ENCODE measurements around the gene ZNF140. TPM values are rescaled to one million over a fixed set of nuclear protein-coding genes. Genes with fewer than 3 reads are reported as not detected.

Gene ZNF140
- total and polyA plus RNA-seq, 2 donors (not counting 3 experiments of a cell fraction or from before 2014, with no cell fraction given), result 8.9 to 11.9 TPM

DNA sequence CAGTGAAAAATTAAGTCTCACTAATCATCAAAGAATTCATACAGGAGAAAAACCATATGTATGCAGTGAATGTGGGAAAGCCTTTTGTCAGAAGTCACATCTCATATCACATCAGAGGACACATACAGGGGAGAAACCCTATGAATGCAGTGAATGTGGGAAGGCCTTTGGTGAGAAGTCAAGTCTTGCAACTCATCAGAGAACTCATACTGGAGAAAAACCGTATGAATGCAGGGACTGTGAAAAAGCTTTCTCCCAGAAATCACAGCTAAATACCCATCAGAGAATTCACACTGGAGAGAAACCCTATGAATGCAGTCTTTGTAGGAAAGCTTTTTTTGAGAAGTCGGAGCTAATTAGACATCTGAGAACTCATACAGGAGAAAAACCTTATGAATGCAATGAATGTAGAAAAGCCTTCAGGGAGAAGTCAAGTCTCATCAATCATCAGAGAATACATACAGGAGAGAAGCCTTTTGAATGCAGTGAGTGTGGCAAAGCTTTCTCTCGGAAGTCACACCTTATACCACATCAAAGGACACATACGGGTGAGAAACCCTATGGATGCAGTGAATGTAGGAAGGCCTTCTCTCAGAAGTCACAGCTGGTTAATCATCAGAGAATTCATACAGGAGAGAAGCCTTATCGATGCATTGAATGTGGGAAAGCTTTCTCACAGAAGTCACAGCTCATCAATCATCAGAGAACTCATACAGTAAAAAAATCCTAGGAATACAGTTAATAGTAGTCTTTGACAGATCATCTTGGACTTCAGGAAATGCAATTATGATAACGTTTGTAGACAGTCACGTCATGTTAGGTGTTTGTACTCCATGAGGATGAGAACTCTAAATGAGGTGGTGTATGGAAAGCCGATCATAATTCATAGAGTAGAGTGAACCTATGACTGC lies 22.3 kb upstream of the ZNF140 start:
- Histone ChIP-seq H3K79me2 (ENCODE audit: control insufficient read depth, insufficient read depth, low read length) (no peaks in the 10 kb centered on the region), H3K9me1 (replicated peaks; ENCODE audit: control insufficient read depth, extremely low read depth, insufficient read depth, low read length) (no peaks in the 10 kb centered on the region), H2AFZ (ENCODE audit: low read depth, low read length) (no peak overlapping the region), H3K9ac (replicated peaks; ENCODE audit: extremely low read depth, insufficient read depth, low read length) (no peak overlapping the region), H3K27me3 (ENCODE audit: control insufficient read depth in 2 of 2, insufficient read depth in 2 of 2, low read length in 2 of 2) (no peaks in the 10 kb centered on the region), H3K4me1 (ENCODE audit: control insufficient read depth, extremely low read depth, insufficient read depth, low read length) (no peaks in the 10 kb centered on the region), H3K4me3 (replicated peaks in 1 of 3; ENCODE audit: insufficient read depth in 1 of 3, low read depth in 1 of 3, low read length in 3 of 3) (no peak overlapping the region), H4K20me1 (replicated peaks; ENCODE audit: control insufficient read depth, extremely low read depth, insufficient read depth, low read length) (no peaks in the 10 kb centered on the region), H3K36me3 (ENCODE audit: control insufficient read depth in 2 of 2, extremely low read depth in 1 of 2, insufficient read depth in 2 of 2, low read length in 2 of 2) (peaks cover 5 to 8% of the 10 kb centered on the region in 2 experiments), H3K27ac (ENCODE audit: insufficient read depth, low read depth, low read length) (no peak overlapping the region), H3K4me2 (ENCODE audit: insufficient read depth, low read length) (no peak overlapping the region), H3K9me3 (replicated peaks; ENCODE audit: control insufficient read depth, insufficient read depth, low read length) (peaks cover 48% of the 10 kb centered on the region)
- intact Hi-C loops (cut with micrococcal nuclease) (no loop called here), dilution Hi-C loops (cut with MboI; ENCODE audit: extremely low pct_ligation_motif_present, low sequenced_read_pairs) (no loop called here)
- FAIRE-seq, result no peak
- BruUV-seq (replicated peaks), result no TSS peak
- ChIA-PET CTCF (no interaction called here), POLR2A (no interaction called here)
- TF ChIP-seq POLR2A (IDR thresholded peaks at IDR 0.05; ENCODE audit: low read depth, low read length) (no peak), EZH2 (IDR thresholded peaks at IDR 0.05; ENCODE audit: borderline replicate concordance, low read depth, low read length, severe bottlenecking) (no peak)
- peak; percentile 6 for DNase-seq (ENCODE audit: low read depth, low spot score)

DNA sequence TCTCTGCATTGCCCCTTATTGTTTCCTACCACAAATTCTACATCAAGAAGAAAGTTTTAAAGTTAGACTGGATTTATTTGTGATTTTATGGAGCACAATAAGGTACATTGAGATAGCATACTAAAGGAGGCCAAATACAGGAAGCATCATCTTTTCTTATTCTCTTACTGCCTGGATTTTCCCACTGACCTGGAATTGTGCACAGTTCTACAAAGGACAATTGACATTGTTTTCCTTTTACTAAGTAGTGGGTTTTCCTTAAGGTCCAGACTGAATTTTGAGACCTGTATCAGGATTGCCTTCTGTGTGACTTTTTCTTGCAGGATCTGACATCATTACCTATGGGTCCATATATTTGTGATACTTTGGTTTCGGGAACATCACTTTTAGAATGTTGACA lies 18.8 kb upstream of the ZNF140 start:
- Histone ChIP-seq H2AFZ (ENCODE audit: low read depth, low read length) (no peak overlapping the region), H3K9me1 (replicated peaks; ENCODE audit: control insufficient read depth, extremely low read depth, insufficient read depth, low read length) (no peaks in the 10 kb centered on the region), H3K9ac (replicated peaks; ENCODE audit: extremely low read depth, insufficient read depth, low read length) (no peak overlapping the region), H3K79me2 (ENCODE audit: control insufficient read depth, insufficient read depth, low read length) (no peaks in the 10 kb centered on the region), H3K27me3 (ENCODE audit: control insufficient read depth in 2 of 2, insufficient read depth in 2 of 2, low read length in 2 of 2) (no peaks in the 10 kb centered on the region), H3K4me1 (ENCODE audit: control insufficient read depth, extremely low read depth, insufficient read depth, low read length) (no peaks in the 10 kb centered on the region), H3K4me2 (ENCODE audit: insufficient read depth, low read length) (no peak overlapping the region), H3K36me3 (ENCODE audit: control insufficient read depth in 2 of 2, extremely low read depth in 1 of 2, insufficient read depth in 2 of 2, low read length in 2 of 2) (peaks cover 3% of the 10 kb centered on the region in 2 experiments), H3K9me3 (replicated peaks; ENCODE audit: control insufficient read depth, insufficient read depth, low read length) (peaks cover 46% of the 10 kb centered on the region), H3K4me3 (replicated peaks in 1 of 3; ENCODE audit: insufficient read depth in 1 of 3, low read depth in 1 of 3, low read length in 3 of 3) (no peak overlapping the region), H3K27ac (ENCODE audit: insufficient read depth, low read depth, low read length) (no peak overlapping the region), H4K20me1 (replicated peaks; ENCODE audit: control insufficient read depth, extremely low read depth, insufficient read depth, low read length) (no peaks in the 10 kb centered on the region)
- TF ChIP-seq FOS (IDR thresholded peaks at IDR 0.05; ENCODE audit: borderline replicate concordance, insufficient read depth, low read length), result no peak
- no peak for TF ChIP-seq GATA2 (IDR thresholded peaks at IDR 0.05; ENCODE audit: insufficient read depth, insufficient read length, low read depth, low read length)
- no peak for TF ChIP-seq POLR2A (IDR thresholded peaks at IDR 0.05; ENCODE audit: low read depth, low read length)
- TF ChIP-seq, protein P1, sequence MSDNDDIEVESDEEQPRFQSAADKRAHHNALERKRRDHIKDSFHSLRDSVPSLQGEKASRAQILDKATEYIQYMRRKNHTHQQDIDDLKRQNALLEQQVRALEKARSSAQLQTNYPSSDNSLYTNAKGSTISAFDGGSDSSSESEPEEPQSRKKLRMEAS (IDR thresholded peaks at IDR 0.05; ENCODE audit: insufficient read depth, insufficient read length), result no peak
- TF ChIP-seq EZH2 (IDR thresholded peaks at IDR 0.05; ENCODE audit: borderline replicate concordance, low read depth, low read length, severe bottlenecking), result no peak
- TF ChIP-seq, protein P2, sequence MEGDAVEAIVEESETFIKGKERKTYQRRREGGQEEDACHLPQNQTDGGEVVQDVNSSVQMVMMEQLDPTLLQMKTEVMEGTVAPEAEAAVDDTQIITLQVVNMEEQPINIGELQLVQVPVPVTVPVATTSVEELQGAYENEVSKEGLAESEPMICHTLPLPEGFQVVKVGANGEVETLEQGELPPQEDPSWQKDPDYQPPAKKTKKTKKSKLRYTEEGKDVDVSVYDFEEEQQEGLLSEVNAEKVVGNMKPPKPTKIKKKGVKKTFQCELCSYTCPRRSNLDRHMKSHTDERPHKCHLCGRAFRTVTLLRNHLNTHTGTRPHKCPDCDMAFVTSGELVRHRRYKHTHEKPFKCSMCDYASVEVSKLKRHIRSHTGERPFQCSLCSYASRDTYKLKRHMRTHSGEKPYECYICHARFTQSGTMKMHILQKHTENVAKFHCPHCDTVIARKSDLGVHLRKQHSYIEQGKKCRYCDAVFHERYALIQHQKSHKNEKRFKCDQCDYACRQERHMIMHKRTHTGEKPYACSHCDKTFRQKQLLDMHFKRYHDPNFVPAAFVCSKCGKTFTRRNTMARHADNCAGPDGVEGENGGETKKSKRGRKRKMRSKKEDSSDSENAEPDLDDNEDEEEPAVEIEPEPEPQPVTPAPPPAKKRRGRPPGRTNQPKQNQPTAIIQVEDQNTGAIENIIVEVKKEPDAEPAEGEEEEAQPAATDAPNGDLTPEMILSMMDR (IDR thresholded peaks at IDR 0.05; ENCODE audit: extremely low read depth in 1 of 2, insufficient read depth in 1 of 2, low read depth in 1 of 2, low read length in 2 of 2), result no peak
- TF ChIP-seq MYC (IDR thresholded peaks at IDR 0.05; ENCODE audit: low read depth, low read length), result no peak
- no peak for TF ChIP-seq POLR2AphosphoS5 (IDR thresholded peaks at IDR 0.05; ENCODE audit: insufficient read depth, low read depth, low read length)
- TF ChIP-seq JUN (IDR thresholded peaks at IDR 0.05; ENCODE audit: borderline replicate concordance, insufficient read depth, insufficient read length, low read depth), result no peak
- peak; percentile 4 for FAIRE-seq
- intact Hi-C loops (cut with micrococcal nuclease) (no loop called here), dilution Hi-C loops (cut with MboI; ENCODE audit: extremely low pct_ligation_motif_present, low sequenced_read_pairs) (no loop called here)
- DNase-seq (ENCODE audit: low read depth, low spot score), result no peak
- no TSS peak for BruUV-seq (replicated peaks)
- CTCF ChIA-PET, result no interaction called here
- POLR2A ChIA-PET, result no interaction called here

Measured in endothelial cell of umbilical vein (primary cell).